Measurements from ENCODE around the gene SNAP91.
A peak's percentile ranks its signal among the peaks of the same experiment; 100 is the strongest.
"Not testable (repeated sequence)": the region's sequence is repeated elsewhere in the genome, so short reads cannot be mapped to it uniquely, and the experiment has no call there.

Gene SNAP91

DNA sequence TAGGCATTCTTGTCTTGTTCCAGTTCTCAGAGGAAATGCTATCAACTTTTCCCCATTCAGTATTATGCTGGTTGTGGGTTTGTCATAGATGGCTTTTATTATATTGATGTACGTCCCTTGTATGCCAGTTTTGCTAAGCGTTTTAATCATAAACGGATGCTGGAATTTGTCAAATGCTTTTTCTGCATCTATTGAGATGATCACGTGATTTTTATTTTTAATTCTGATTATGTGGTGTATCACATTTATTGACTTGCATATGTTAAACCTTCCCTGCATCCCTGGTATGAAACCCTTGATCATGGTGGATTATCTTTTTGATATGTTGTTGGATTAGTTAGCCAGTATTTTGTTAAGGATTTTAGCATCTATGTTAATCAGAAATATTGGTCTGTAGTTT, 79.0 kb downstream of the SNAP91 start:
- H4K5ac ChIP-seq (ENCODE audit: low read length); H3K4me2 ChIP-seq (ENCODE audit: low read length); H2BK120ac ChIP-seq (ENCODE audit: low read depth, low read length); H3K4ac ChIP-seq (ENCODE audit: low read depth, low read length); H2BK15ac ChIP-seq (replicated peaks; ENCODE audit: low read depth); H2AK5ac ChIP-seq (ENCODE audit: low read length); DNase-seq; H3K23ac ChIP-seq (ENCODE audit: low read length); H3K4me3 ChIP-seq (ENCODE audit: low read length); H3K27ac ChIP-seq (ENCODE audit: low read depth, low read length); H3K79me1 ChIP-seq (ENCODE audit: low read length); H3K79me2 ChIP-seq (ENCODE audit: control insufficient read depth, insufficient read depth, low read length); H3K36me3 ChIP-seq (ENCODE audit: control insufficient read depth, insufficient read depth, low read length); H3K56ac ChIP-seq (ENCODE audit: low read length); H3K9ac ChIP-seq (ENCODE audit: low read length); H3K27me3 ChIP-seq (ENCODE audit: insufficient read depth, low read length, poor library complexity); H2BK5ac ChIP-seq (ENCODE audit: low read length); H3K18ac ChIP-seq (ENCODE audit: low read length); H3K4me1 ChIP-seq (ENCODE audit: control insufficient read depth, low read depth, low read length); H4K8ac ChIP-seq (ENCODE audit: low read depth, low read length): not testable (repeated sequence)
- no CpG with 5 or more reads among the region's 4 CpGs for WGBS (ENCODE audit: extremely low coverage, insufficient coverage, low lambda C conversion rate)

DNA sequence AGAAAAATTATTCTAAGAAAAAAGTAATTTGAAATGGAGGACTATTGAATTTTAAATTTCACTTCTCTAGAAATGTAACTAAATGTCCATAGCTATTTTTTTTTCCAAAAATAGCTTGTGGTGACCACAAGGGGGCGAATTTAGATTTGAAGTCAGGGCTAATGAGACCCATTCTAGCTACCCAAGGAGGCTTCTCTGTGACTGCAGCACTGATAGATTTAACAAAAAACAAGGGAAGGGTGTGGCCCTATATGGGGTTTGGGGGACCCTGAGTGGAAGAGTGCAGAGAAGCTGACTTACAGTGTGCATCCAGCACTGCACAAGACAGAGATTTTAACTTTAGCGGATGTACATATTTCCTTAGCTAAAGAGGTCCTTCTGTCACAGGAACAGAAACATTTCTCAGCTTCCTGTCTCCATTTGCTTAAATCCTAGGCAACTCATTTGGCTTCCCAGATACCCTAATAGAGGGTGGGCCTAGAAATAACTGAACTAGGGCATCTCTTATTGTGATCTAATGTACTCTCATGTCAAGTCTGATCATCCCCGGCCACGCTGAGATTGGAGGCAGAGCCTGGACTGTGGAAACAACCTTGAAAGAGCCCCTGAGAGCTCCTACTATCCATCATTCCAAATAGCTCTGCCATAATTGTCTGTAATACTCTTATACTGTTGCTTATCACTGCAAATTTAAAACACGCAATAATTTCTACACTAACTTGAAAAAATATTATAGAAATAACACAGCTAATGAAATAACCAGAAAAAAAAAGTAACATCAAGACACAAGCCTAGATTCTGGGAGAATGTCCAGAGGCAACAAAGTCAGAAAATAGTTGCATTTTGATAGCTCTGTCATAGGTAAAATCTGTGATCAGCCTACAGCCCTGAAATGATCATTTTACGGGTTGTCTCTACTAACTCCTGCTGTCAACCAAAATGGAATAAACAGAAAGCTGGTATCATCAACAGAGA, 93.6 kb downstream of the SNAP91 start:
- Histone ChIP-seq H2BK15ac (replicated peaks; ENCODE audit: low read depth) (no peak overlapping the region), H3K4me1 (ENCODE audit: control insufficient read depth, low read depth, low read length) (no peaks in the 10 kb centered on the region), H3K27me3 (ENCODE audit: insufficient read depth, low read length, poor library complexity) (no peaks in the 10 kb centered on the region), H2BK120ac (ENCODE audit: low read depth, low read length) (no peak overlapping the region), H3K4me2 (ENCODE audit: low read length) (no peak overlapping the region), H3K23ac (ENCODE audit: low read length) (no peak overlapping the region), H3K79me2 (ENCODE audit: control insufficient read depth, insufficient read depth, low read length) (no peaks in the 10 kb centered on the region), H3K36me3 (ENCODE audit: control insufficient read depth, insufficient read depth, low read length) (no peaks in the 10 kb centered on the region), H4K5ac (ENCODE audit: low read length) (no peak overlapping the region), H3K4ac (ENCODE audit: low read depth, low read length) (no peak overlapping the region), H3K79me1 (ENCODE audit: low read length) (no peaks in the 10 kb centered on the region), H3K4me3 (ENCODE audit: low read length) (no peak overlapping the region), H3K18ac (ENCODE audit: low read length) (no peak overlapping the region), H3K27ac (ENCODE audit: low read depth, low read length) (no peak overlapping the region), H4K8ac (ENCODE audit: low read depth, low read length) (no peak overlapping the region), H3K9ac (ENCODE audit: low read length) (no peak overlapping the region), H2BK5ac (ENCODE audit: low read length) (no peak overlapping the region), H3K56ac (ENCODE audit: low read length) (no peak overlapping the region), H2AK5ac (ENCODE audit: low read length) (no peak overlapping the region)
- peak; percentile 63 for DNase-seq
- 100% methylated on average over 1 of the region's 6 CpGs for WGBS (ENCODE audit: extremely low coverage, insufficient coverage, low lambda C conversion rate)

DNA sequence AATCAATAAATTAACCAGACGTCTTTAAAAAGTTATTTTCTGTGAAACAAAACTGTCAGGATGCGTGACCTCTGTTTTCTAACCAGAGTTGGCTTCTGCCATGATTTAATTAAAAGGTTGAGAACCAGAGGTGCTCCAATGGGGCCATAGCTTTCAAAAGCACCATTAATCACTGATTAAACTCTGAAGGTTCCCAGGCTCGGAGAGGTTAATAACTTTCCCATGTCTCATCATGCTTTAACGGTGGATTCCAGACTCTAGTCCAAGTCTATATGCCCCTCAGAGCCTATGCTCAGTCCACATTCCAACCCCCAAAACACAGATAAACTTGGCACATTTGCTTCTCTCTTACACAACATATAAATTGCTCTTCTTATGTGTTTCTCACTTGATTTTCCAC, 95.5 kb downstream of the SNAP91 start:
- H3K23ac ChIP-seq (ENCODE audit: low read length) = no peak overlapping the region
- no peaks in the 10 kb centered on the region for H3K36me3 ChIP-seq (ENCODE audit: control insufficient read depth, insufficient read depth, low read length)
- no peak overlapping the region for H2BK15ac ChIP-seq (replicated peaks; ENCODE audit: low read depth)
- H2AK5ac ChIP-seq (ENCODE audit: low read length) = no peak overlapping the region
- no peak overlapping the region for H3K4me3 ChIP-seq (ENCODE audit: low read length)
- no peak overlapping the region for H2BK120ac ChIP-seq (ENCODE audit: low read depth, low read length)
- H3K4ac ChIP-seq (ENCODE audit: low read depth, low read length) = no peak overlapping the region
- no CpG with 5 or more reads among the region's 4 CpGs for WGBS (ENCODE audit: extremely low coverage, insufficient coverage, low lambda C conversion rate)
- H3K79me1 ChIP-seq (ENCODE audit: low read length) = no peaks in the 10 kb centered on the region
- no peak overlapping the region for H3K18ac ChIP-seq (ENCODE audit: low read length)
- H4K5ac ChIP-seq (ENCODE audit: low read length) = no peak overlapping the region
- H3K4me2 ChIP-seq (ENCODE audit: low read length) = no peak overlapping the region
- H3K79me2 ChIP-seq (ENCODE audit: control insufficient read depth, insufficient read depth, low read length) = no peaks in the 10 kb centered on the region
- no peak overlapping the region for H3K56ac ChIP-seq (ENCODE audit: low read length)
- H3K4me1 ChIP-seq (ENCODE audit: control insufficient read depth, low read depth, low read length) = no peaks in the 10 kb centered on the region
- H3K9ac ChIP-seq (ENCODE audit: low read length) = no peak overlapping the region
- H4K8ac ChIP-seq (ENCODE audit: low read depth, low read length) = no peak overlapping the region
- no peak for DNase-seq
- no peak overlapping the region for H3K27ac ChIP-seq (ENCODE audit: low read depth, low read length)
- H3K27me3 ChIP-seq (ENCODE audit: insufficient read depth, low read length, poor library complexity) = no peaks in the 10 kb centered on the region
- H2BK5ac ChIP-seq (ENCODE audit: low read length) = no peak overlapping the region

DNA sequence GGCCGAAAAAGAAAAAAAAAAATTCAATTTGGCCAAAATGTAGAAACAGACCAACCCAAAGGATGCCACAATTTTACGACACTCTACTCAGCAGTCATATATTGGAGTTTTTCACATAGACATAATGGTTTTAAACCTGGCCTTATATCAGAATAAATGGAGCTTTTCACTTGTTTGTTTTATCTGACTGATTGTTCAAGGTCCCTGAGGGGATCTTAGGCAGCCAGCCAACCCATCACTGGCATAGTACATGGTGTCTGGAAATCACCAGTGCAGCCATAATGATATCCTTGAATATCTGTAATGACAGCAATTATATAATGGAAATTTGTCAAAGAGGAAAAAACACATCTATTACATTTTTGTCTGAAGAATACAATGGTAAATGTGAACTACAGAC, 99.7 kb downstream of the SNAP91 start:
- no peak overlapping the region for H3K4me2 ChIP-seq (ENCODE audit: low read length)
- H4K8ac ChIP-seq (ENCODE audit: low read depth, low read length) = no peak overlapping the region
- H3K23ac ChIP-seq (ENCODE audit: low read length) = no peak overlapping the region
- no peak for DNase-seq
- no peak overlapping the region for H2BK5ac ChIP-seq (ENCODE audit: low read length)
- no peak overlapping the region for H3K4me3 ChIP-seq (ENCODE audit: low read length)
- H2BK120ac ChIP-seq (ENCODE audit: low read depth, low read length) = no peak overlapping the region
- H3K4ac ChIP-seq (ENCODE audit: low read depth, low read length) = no peak overlapping the region
- H3K56ac ChIP-seq (ENCODE audit: low read length) = no peak overlapping the region
- H3K9ac ChIP-seq (ENCODE audit: low read length) = no peak overlapping the region
- no peaks in the 10 kb centered on the region for H3K36me3 ChIP-seq (ENCODE audit: control insufficient read depth, insufficient read depth, low read length)
- no peak overlapping the region for H3K18ac ChIP-seq (ENCODE audit: low read length)
- no peaks in the 10 kb centered on the region for H3K79me2 ChIP-seq (ENCODE audit: control insufficient read depth, insufficient read depth, low read length)
- H3K27me3 ChIP-seq (ENCODE audit: insufficient read depth, low read length, poor library complexity) = no peaks in the 10 kb centered on the region
- no peaks in the 10 kb centered on the region for H3K79me1 ChIP-seq (ENCODE audit: low read length)
- no peak overlapping the region for H4K5ac ChIP-seq (ENCODE audit: low read length)
- no peaks in the 10 kb centered on the region for H3K4me1 ChIP-seq (ENCODE audit: control insufficient read depth, low read depth, low read length)
- no peak overlapping the region for H3K27ac ChIP-seq (ENCODE audit: low read depth, low read length)
- whole genome bisulfite sequencing (ENCODE audit: extremely low coverage, insufficient coverage, low lambda C conversion rate) = no CpG with 5 or more reads among the region's 2 CpGs
- no peak overlapping the region for H2BK15ac ChIP-seq (replicated peaks; ENCODE audit: low read depth)
- H2AK5ac ChIP-seq (ENCODE audit: low read length) = no peak overlapping the region

DNA sequence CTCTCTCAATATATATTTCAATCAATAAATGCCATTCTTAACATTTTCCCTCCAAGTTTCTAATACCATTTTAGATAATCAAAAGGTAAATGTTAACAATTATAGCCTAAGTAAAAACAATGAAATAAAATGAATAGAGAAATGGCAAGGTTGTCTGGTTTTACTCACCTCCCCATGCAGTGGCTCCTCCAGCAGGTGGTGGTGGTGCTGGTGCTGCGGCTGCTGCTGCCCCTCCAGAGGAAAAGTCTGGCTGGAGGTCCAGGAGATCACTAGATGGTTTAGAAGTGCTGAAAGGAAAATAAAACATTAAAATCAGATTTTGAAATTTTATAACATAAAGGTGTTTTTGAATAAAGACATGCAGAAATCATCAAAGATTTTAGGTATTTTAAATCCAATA, 103.4 kb downstream of the SNAP91 start:
- peak; percentile 23 for DNase-seq
- Histone ChIP-seq H2BK120ac (ENCODE audit: low read depth, low read length) (no peak overlapping the region), H3K9ac (ENCODE audit: low read length) (no peak overlapping the region), H3K18ac (ENCODE audit: low read length) (no peak overlapping the region), H3K56ac (ENCODE audit: low read length) (no peak overlapping the region), H3K4me3 (ENCODE audit: low read length) (no peak overlapping the region), H4K5ac (ENCODE audit: low read length) (no peak overlapping the region), H3K79me1 (ENCODE audit: low read length) (no peaks in the 10 kb centered on the region), H2BK5ac (ENCODE audit: low read length) (no peak overlapping the region), H3K4ac (ENCODE audit: low read depth, low read length) (no peak overlapping the region), H3K36me3 (ENCODE audit: control insufficient read depth, insufficient read depth, low read length) (no peaks in the 10 kb centered on the region), H3K27ac (ENCODE audit: low read depth, low read length) (no peak overlapping the region), H3K23ac (ENCODE audit: low read length) (no peak overlapping the region), H3K4me1 (ENCODE audit: control insufficient read depth, low read depth, low read length) (no peaks in the 10 kb centered on the region), H2AK5ac (ENCODE audit: low read length) (no peak overlapping the region), H3K79me2 (ENCODE audit: control insufficient read depth, insufficient read depth, low read length) (no peaks in the 10 kb centered on the region), H3K4me2 (ENCODE audit: low read length) (no peak overlapping the region), H3K27me3 (ENCODE audit: insufficient read depth, low read length, poor library complexity) (no peaks in the 10 kb centered on the region), H4K8ac (ENCODE audit: low read depth, low read length) (no peak overlapping the region), H2BK15ac (replicated peaks; ENCODE audit: low read depth) (no peak overlapping the region)
- no CpG with 5 or more reads among the region's 1 CpG for WGBS (ENCODE audit: extremely low coverage, insufficient coverage, low lambda C conversion rate)

DNA sequence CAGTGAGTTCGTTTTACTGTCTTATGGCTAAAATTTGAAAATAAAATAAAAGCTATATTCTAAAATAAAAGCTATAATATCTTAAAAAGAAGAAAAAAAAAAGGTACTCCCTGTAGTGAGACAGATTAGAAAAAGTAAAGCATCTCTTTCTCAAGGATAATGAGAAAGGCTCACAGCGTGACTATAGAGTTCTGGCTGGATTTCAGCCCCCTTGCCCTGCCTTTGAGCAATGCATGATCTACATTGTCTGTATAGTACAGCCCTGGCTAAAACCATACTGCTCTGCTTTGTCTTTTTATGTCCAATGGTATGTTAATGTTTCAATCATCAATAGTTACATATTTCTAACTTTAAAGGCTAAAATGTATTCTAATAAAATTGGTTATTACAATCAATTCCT, 105.3 kb downstream of the SNAP91 start:
- Histone ChIP-seq H3K4ac (ENCODE audit: low read depth, low read length) (no peak overlapping the region), H3K4me2 (ENCODE audit: low read length) (no peak overlapping the region), H4K8ac (ENCODE audit: low read depth, low read length) (no peak overlapping the region), H3K79me1 (ENCODE audit: low read length) (no peaks in the 10 kb centered on the region), H2AK5ac (ENCODE audit: low read length) (no peak overlapping the region), H3K9ac (ENCODE audit: low read length) (no peak overlapping the region), H3K36me3 (ENCODE audit: control insufficient read depth, insufficient read depth, low read length) (no peaks in the 10 kb centered on the region), H3K79me2 (ENCODE audit: control insufficient read depth, insufficient read depth, low read length) (no peaks in the 10 kb centered on the region), H3K4me3 (ENCODE audit: low read length) (no peak overlapping the region), H3K4me1 (ENCODE audit: control insufficient read depth, low read depth, low read length) (no peaks in the 10 kb centered on the region), H3K27me3 (ENCODE audit: insufficient read depth, low read length, poor library complexity) (no peaks in the 10 kb centered on the region), H2BK120ac (ENCODE audit: low read depth, low read length) (no peak overlapping the region), H2BK15ac (replicated peaks; ENCODE audit: low read depth) (no peak overlapping the region), H4K5ac (ENCODE audit: low read length) (no peak overlapping the region), H3K18ac (ENCODE audit: low read length) (no peak overlapping the region), H2BK5ac (ENCODE audit: low read length) (no peak overlapping the region), H3K23ac (ENCODE audit: low read length) (no peak overlapping the region), H3K56ac (ENCODE audit: low read length) (no peak overlapping the region), H3K27ac (ENCODE audit: low read depth, low read length) (no peak overlapping the region)
- WGBS (ENCODE audit: extremely low coverage, insufficient coverage, low lambda C conversion rate) = no CpG with 5 or more reads among the region's 2 CpGs
- no peak for DNase-seq

All from mesendoderm (in vitro differentiated cells).